HepG2 (cell line): ENCODE data around the gene INHBE. TPM values are rescaled to one million over a fixed set of nuclear protein-coding genes. Genes with fewer than 3 reads are reported as not detected.

ENCODE experiments used
- EED ChIP-seq: sonication (generic); formaldehyde crosslinking; IDR thresholded peaks from 2 replicates; pipeline ENCODE4 v1.5.0; 2020; ENCODE audit warnings: mild to moderate bottlenecking, missing genetic modification reagents
- ELF1 ChIP-seq: sonication (generic); formaldehyde crosslinking; IDR thresholded peaks from 2 replicates; pipeline ENCODE4 v1.4.0; 2020; ENCODE audit warnings: missing genetic modification reagents
- ERF ChIP-seq: IDR thresholded peaks from 2 replicates; pipeline ENCODE4 v1.6.1; 2018; ENCODE audit warnings: missing biosample characterization, missing genetic modification reagents
- FLYWCH1 ChIP-seq: sonication (generic); formaldehyde crosslinking; IDR thresholded peaks from 2 replicates; pipeline ENCODE4 v1.8.1; 2023; ENCODE audit warnings: mild to moderate bottlenecking, missing genetic modification reagents
- FOSL1 ChIP-seq: sonication (generic); formaldehyde crosslinking; IDR thresholded peaks from 2 replicates; pipeline ENCODE4 v1.9.0; 2021; ENCODE audit warnings: missing genetic modification reagents, borderline replicate concordance
- GMEB2 ChIP-seq: IDR thresholded peaks from 2 replicates; pipeline ENCODE4 v1.6.1; 2016; ENCODE audit warnings: missing biosample characterization, missing genetic modification reagents, low read depth
- HOXA3 ChIP-seq: sonication (generic); formaldehyde crosslinking; IDR thresholded peaks from 2 replicates; pipeline ENCODE4 v1.5.0; 2020; ENCODE audit warnings: missing genetic modification reagents
- NFE2L1 ChIP-seq: sonication (generic); formaldehyde crosslinking; IDR thresholded peaks from 2 replicates; pipeline ENCODE4 v1.4.0; 2020; ENCODE audit warnings: missing genetic modification reagents, mild to moderate bottlenecking, borderline replicate concordance
- NFYB ChIP-seq: sonication (generic); formaldehyde crosslinking; IDR thresholded peaks from 2 replicates; pipeline ENCODE4 v1.4.0; 2020; ENCODE audit warnings: missing genetic modification reagents
- PRDM10 ChIP-seq: sonication (generic); formaldehyde crosslinking; IDR thresholded peaks from 2 replicates; pipeline ENCODE4 v1.4.0; 2020; ENCODE audit warnings: low read depth, missing genetic modification reagents
- U2AF1 ChIP-seq: fragments of 200-400 bp; formaldehyde crosslinking; optimal IDR thresholded peaks from 2 replicates; pipeline ENCODE3; 2017; ENCODE audit warnings: mild to moderate bottlenecking, low read depth, low read length
- ZBTB8A ChIP-seq: sonication (generic); formaldehyde crosslinking; IDR thresholded peaks from 2 replicates; pipeline ENCODE4 v1.4.0; 2020; ENCODE audit warnings: mild to moderate bottlenecking, low read depth, missing genetic modification reagents, borderline replicate concordance
- ZKSCAN1 ChIP-seq: fragments of 150-350 bp; IDR thresholded peaks from 2 replicates; pipeline ENCODE4 v1.6.1; 2014; ENCODE audit warnings: low read length
- ZMAT5 ChIP-seq: sonication (generic); formaldehyde crosslinking; IDR thresholded peaks from 2 replicates; pipeline ENCODE4 v1.5.0; 2020; ENCODE audit warnings: mild to moderate bottlenecking, low read depth, missing genetic modification reagents, borderline replicate concordance
- ZNF235 ChIP-seq: sonication (generic); formaldehyde crosslinking; IDR thresholded peaks from 2 replicates; pipeline ENCODE4 v1.8.1; 2023; ENCODE audit warnings: mild to moderate bottlenecking, missing genetic modification reagents, borderline replicate concordance
- ZNF24 ChIP-seq: fragments of 450-650 bp; IDR thresholded peaks from 2 replicates; pipeline ENCODE4 v1.6.1; 2017; ENCODE audit warnings: antibody characterized with exemption, mild to moderate bottlenecking
- ZNF264 ChIP-seq: sonication (generic); formaldehyde crosslinking; IDR thresholded peaks from 2 replicates; pipeline ENCODE4 v1.4.0; 2020; ENCODE audit warnings: missing genetic modification reagents
- ZNF331 ChIP-seq: sonication (generic); formaldehyde crosslinking; IDR thresholded peaks from 2 replicates; pipeline ENCODE4 v1.4.0; 2020; ENCODE audit warnings: missing genetic modification reagents
- ZNF616 ChIP-seq: sonication (generic); formaldehyde crosslinking; IDR thresholded peaks from 2 replicates; pipeline ENCODE4 v1.5.0; 2020; ENCODE audit warnings: low read depth, mild to moderate bottlenecking, missing genetic modification reagents
- ZNF660 ChIP-seq: sonication (generic); formaldehyde crosslinking; IDR thresholded peaks from 2 replicates; pipeline ENCODE4 v1.5.1; 2020; ENCODE audit warnings: mild to moderate bottlenecking, low read depth, missing genetic modification reagents, borderline replicate concordance
- ZNF670 ChIP-seq: sonication (generic); formaldehyde crosslinking; IDR thresholded peaks from 2 replicates; pipeline ENCODE4 v1.8.0; 2022; ENCODE audit warnings: mild to moderate bottlenecking, missing genetic modification reagents, borderline replicate concordance
- ZNF839 ChIP-seq: sonication (generic); formaldehyde crosslinking; IDR thresholded peaks from 2 replicates; pipeline ENCODE4 v1.4.0; 2020; ENCODE audit warnings: missing genetic modification reagents, mild to moderate bottlenecking, borderline replicate concordance
- polyA plus RNA-seq, 8 experiments: library from polyadenylated mRNA; depleted of rRNA in 3 of 8; stranded (reverse) in 7 of 8; unstranded in 1 of 8; fragments of >200 nt; fragmentation: Illumina TruSeq in 4 of 8; extraction: Trizol in 4 of 8; gene quantifications; 2 replicates each; pipeline versions ENCODE4 v1.2.1 to v1.2.3, GENCODE V29; 2011 to 2016; ENCODE audit warnings: low read depth in 4 of 8, missing spikeins in 1 of 8, mixed read lengths in 1 of 8; ENCODE audit not compliant: insufficient read depth in 1 of 8
- total RNA-seq, 5 experiments: library from RNA; depleted of rRNA; stranded (reverse); fragments of >200 nt; fragmentation: Illumina TruSeq; extraction: Trizol; gene quantifications; 2 replicates each; pipeline ENCODE4 v1.2.3, GENCODE V29; 2016; ENCODE audit warnings: low read depth in 1 of 5
- TF ChIP-seq, protein P1 (sequence below): sonication (generic); formaldehyde crosslinking; IDR thresholded peaks from 2 replicates; pipeline ENCODE4 v1.5.0; 2020; ENCODE audit warnings: mild to moderate bottlenecking, missing genetic modification reagents, moderate library complexity

The INHBE gene
- total and polyA plus RNA-seq, 2 of the 13 experiments (the other 11 are each of a cell fraction or from before 2014, with no cell fraction given), result 17.0 to 32.0 TPM

- TF ChIP-seq PRDM10 (CRISPR knock-in tag) (no peak; the same call in 1 of the 2 replicates), ZNF670 (peak; percentile 73; the same call in 1 of the 2 replicates), NFYB (CRISPR knock-in tag) (0 out of 2 replicates have a peak, but pooled peaks have one; percentile 39), ZNF264 (CRISPR knock-in tag) (0 out of 2 replicates have a peak, but pooled peaks have one; percentile 51), ZMAT5 (CRISPR knock-in tag) (no peak), ZNF839 (CRISPR knock-in tag) (no peak; the same call in 1 of the 2 replicates), ZNF24 (no peak), ZKSCAN1 (no peak), FLYWCH1 (no peak), EED (CRISPR knock-in tag) (no peak; the same call in 1 of the 2 replicates), GMEB2 (CRISPR knock-in tag) (peak; percentile 94), ZBTB8A (CRISPR knock-in tag) (no peak), ZNF660 (CRISPR knock-in tag) (0 out of 2 replicates have a peak, but pooled peaks have one; percentile 55), FOSL1 (no peak), ERF (CRISPR knock-in tag) (peak; percentile 87), ZNF235 (CRISPR knock-in tag) (no peak), NFE2L1 (CRISPR knock-in tag) (no peak), ELF1 (peak; percentile 84), U2AF1 (no peak), ZNF616 (CRISPR knock-in tag) (peak; percentile 45; the same call in 1 of the 2 replicates), ZNF331 (CRISPR knock-in tag) (peak; percentile 81), HOXA3 (CRISPR knock-in tag) (peak; percentile 98)
- TF ChIP-seq, protein P1, sequence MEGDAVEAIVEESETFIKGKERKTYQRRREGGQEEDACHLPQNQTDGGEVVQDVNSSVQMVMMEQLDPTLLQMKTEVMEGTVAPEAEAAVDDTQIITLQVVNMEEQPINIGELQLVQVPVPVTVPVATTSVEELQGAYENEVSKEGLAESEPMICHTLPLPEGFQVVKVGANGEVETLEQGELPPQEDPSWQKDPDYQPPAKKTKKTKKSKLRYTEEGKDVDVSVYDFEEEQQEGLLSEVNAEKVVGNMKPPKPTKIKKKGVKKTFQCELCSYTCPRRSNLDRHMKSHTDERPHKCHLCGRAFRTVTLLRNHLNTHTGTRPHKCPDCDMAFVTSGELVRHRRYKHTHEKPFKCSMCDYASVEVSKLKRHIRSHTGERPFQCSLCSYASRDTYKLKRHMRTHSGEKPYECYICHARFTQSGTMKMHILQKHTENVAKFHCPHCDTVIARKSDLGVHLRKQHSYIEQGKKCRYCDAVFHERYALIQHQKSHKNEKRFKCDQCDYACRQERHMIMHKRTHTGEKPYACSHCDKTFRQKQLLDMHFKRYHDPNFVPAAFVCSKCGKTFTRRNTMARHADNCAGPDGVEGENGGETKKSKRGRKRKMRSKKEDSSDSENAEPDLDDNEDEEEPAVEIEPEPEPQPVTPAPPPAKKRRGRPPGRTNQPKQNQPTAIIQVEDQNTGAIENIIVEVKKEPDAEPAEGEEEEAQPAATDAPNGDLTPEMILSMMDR (CRISPR knock-in tag), result peak; percentile 10; the same call in 1 of the 2 replicates
Observed at GRCh38 chr12:57430931-57431566, 24.1 kb upstream of the INHBE start, which contains the start of gene R3HDM2 (continued).
